Measurements from ENCODE around the gene MAP4K3.

DNA sequence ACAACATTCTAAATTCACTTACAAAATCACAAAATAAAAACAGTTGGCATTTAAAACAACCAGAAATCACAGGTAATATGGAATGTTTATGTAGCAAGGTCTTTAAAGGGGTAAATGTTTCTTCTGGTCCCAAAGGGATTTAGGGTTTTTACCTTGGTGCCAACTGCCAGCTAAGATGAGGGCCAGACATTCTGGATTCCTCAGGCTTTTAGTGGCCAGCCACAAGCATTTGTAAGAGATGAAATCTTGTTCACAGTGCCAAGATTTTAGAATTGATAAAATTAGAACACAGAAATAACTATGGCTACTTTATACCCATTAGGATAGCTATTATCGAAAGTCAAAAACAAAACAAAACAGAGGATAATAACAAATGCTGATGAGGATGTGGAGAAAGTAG, 132.9 kb downstream of the MAP4K3 start:
- TF ChIP-seq ESRRG (CRISPR knock-in tag; IDR thresholded peaks at IDR 0.05) (no peak), RARB (CRISPR knock-in tag; IDR thresholded peaks at IDR 0.05) (no peak), ARNTL (CRISPR knock-in tag; IDR thresholded peaks at IDR 0.05; ENCODE audit: borderline replicate concordance, low read depth) (no peak), GLIS3 (CRISPR knock-in tag; IDR thresholded peaks at IDR 0.05) (0 out of 2 replicates have a peak, but pooled peaks have one; percentile 39), BACH2 (CRISPR knock-in tag; IDR thresholded peaks at IDR 0.05; ENCODE audit: borderline replicate concordance) (no peak), CSDC2 (CRISPR knock-in tag; IDR thresholded peaks at IDR 0.05) (0 out of 2 replicates have a peak, but pooled peaks have one; percentile 41)
- TF ChIP-seq, protein P1, sequence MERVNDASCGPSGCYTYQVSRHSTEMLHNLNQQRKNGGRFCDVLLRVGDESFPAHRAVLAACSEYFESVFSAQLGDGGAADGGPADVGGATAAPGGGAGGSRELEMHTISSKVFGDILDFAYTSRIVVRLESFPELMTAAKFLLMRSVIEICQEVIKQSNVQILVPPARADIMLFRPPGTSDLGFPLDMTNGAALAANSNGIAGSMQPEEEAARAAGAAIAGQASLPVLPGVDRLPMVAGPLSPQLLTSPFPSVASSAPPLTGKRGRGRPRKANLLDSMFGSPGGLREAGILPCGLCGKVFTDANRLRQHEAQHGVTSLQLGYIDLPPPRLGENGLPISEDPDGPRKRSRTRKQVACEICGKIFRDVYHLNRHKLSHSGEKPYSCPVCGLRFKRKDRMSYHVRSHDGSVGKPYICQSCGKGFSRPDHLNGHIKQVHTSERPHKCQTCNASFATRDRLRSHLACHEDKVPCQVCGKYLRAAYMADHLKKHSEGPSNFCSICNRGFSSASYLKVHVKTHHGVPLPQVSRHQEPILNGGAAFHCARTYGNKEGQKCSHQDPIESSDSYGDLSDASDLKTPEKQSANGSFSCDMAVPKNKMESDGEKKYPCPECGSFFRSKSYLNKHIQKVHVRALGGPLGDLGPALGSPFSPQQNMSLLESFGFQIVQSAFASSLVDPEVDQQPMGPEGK (CRISPR knock-in tag; IDR thresholded peaks at IDR 0.05; ENCODE audit: borderline replicate concordance): no peak
- TF ChIP-seq, protein P2, sequence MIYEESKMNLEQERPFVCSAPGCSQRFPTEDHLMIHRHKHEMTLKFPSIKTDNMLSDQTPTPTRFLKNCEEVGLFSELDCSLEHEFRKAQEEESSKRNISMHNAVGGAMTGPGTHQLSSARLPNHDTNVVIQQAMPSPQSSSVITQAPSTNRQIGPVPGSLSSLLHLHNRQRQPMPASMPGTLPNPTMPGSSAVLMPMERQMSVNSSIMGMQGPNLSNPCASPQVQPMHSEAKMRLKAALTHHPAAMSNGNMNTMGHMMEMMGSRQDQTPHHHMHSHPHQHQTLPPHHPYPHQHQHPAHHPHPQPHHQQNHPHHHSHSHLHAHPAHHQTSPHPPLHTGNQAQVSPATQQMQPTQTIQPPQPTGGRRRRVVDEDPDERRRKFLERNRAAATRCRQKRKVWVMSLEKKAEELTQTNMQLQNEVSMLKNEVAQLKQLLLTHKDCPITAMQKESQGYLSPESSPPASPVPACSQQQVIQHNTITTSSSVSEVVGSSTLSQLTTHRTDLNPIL (CRISPR knock-in tag; IDR thresholded peaks at IDR 0.05; ENCODE audit: low read depth): 0 out of 2 replicates have a peak, but pooled peaks have one; percentile 64
